K562 (cell line): ENCODE data around the gene CCSER2. TPM values are rescaled to one million over a fixed set of nuclear protein-coding genes. Genes with fewer than 3 reads are reported as not detected.

Source experiments
- BACH1 ChIP-seq: fragments of 200-800 bp; sonication (Bioruptor generic); IDR thresholded peaks from 2 replicates; pipeline ENCODE4 v1.6.1; 2016; ENCODE audit warnings: missing genetic modification characterization, missing compliant biosample characterization
- DNMT1 ChIP-seq: fragments of 450-650 bp; IDR thresholded peaks from 2 replicates; pipeline ENCODE4 v1.6.1; 2016; ENCODE audit warnings: antibody characterized with exemption, mild to moderate bottlenecking
- EHMT2 ChIP-seq: fragments of 450-650 bp; IDR thresholded peaks from 2 replicates; pipeline ENCODE4 v1.6.1; 2018; ENCODE audit warnings: antibody characterized with exemption
- ETV1 ChIP-seq: fragments of 450-650 bp; conservative IDR thresholded peaks from 2 replicates; pipeline ENCODE4 v1.6.1; 2016; ENCODE audit warnings: missing genetic modification characterization, control low read depth, low read depth, missing compliant biosample characterization
- GABPB2 ChIP-seq: fragments of 250-450 bp; sonication (Bioruptor Pico); conservative IDR thresholded peaks from 2 replicates; pipeline ENCODE4 v1.5.1; 2021; ENCODE audit warnings: mild to moderate bottlenecking
- HDAC8 ChIP-seq: fragments of 450-650 bp; IDR thresholded peaks from 2 replicates; pipeline ENCODE4 v1.6.1; 2016; ENCODE audit warnings: mild to moderate bottlenecking, missing genetic modification characterization, moderate library complexity, missing compliant biosample characterization
- JUN ChIP-seq, 2 experiments: sonication (generic) in 1 of 2; formaldehyde crosslinking in 1 of 2; IDR thresholded peaks; 2 replicates each; pipeline versions ENCODE4 v1.6.1 to v1.8.0; 2012 to 2022; ENCODE audit warnings: borderline replicate concordance in 2 of 2, mild to moderate bottlenecking in 2 of 2, improper control_type of control experiment in 1 of 2, low read depth in 1 of 2, low read length in 1 of 2, missing genetic modification reagents in 1 of 2
- NEUROD1 ChIP-seq: fragments of 150-350 bp; IDR thresholded peaks from 2 replicates; pipeline ENCODE4 v1.6.1; 2014; ENCODE audit warnings: borderline replicate concordance, low read length, low read depth; ENCODE audit not compliant: partially characterized antibody
- NR2F6 ChIP-seq: fragments of 450-650 bp; formaldehyde crosslinking; IDR thresholded peaks from 2 replicates; pipeline ENCODE4 v1.4.0; 2020; ENCODE audit warnings: mild to moderate bottlenecking
- NR4A1 ChIP-seq, 2 experiments: fragments of 250-450 bp in 1 of 2; fragments of 450-650 bp in 1 of 2; sonication (Bioruptor Pico) in 1 of 2; IDR thresholded peaks; 2 replicates each; pipeline versions ENCODE4 v1.4.0 to v1.6.1; 2016 to 2020; ENCODE audit warnings: mild to moderate bottlenecking in 2 of 2, missing compliant biosample characterization in 1 of 2, missing genetic modification characterization in 1 of 2, moderate library complexity in 1 of 2
- PURB ChIP-seq: sonication (generic); formaldehyde crosslinking; IDR thresholded peaks from 2 replicates; pipeline ENCODE4 v1.9.0; 2021; ENCODE audit warnings: low read depth, mild to moderate bottlenecking, missing genetic modification reagents
- RBBP5 ChIP-seq: fragments of 200-600 bp; sonication (generic); IDR thresholded peaks from 2 replicates; pipeline ENCODE4 v1.6.1; 2012; ENCODE audit warnings: borderline replicate concordance, mild to moderate bottlenecking, low read length, control low read depth, inconsistent platforms; ENCODE audit not compliant: insufficient read depth, poor library complexity, severe bottlenecking
- RFX1 ChIP-seq: fragments of 450-650 bp; IDR thresholded peaks from 2 replicates; pipeline ENCODE4 v1.6.1; 2016; ENCODE audit warnings: mild to moderate bottlenecking, moderate library complexity
- TCF7 ChIP-seq: sonication (generic); IDR thresholded peaks from 2 replicates; pipeline ENCODE4 v1.6.1; 2016; ENCODE audit warnings: antibody characterized with exemption, borderline replicate concordance
- TRIM28 ChIP-seq: fragments of 450-650 bp; IDR thresholded peaks from 2 replicates; pipeline ENCODE4 v1.6.1; 2017
- ZFP36 ChIP-seq: fragments of 150-350 bp; IDR thresholded peaks from 2 replicates; pipeline ENCODE4 v1.6.1; 2018; ENCODE audit warnings: low read length, low read depth; ENCODE audit not compliant: partially characterized antibody
- ZNF316 ChIP-seq: fragments of 450-650 bp; IDR thresholded peaks from 2 replicates; pipeline ENCODE4 v1.6.1; 2016
- ZNF354B ChIP-seq: fragments of 250-450 bp; sonication (Bioruptor Pico); IDR thresholded peaks from 2 replicates; pipeline ENCODE4 v1.4.0; 2020
- ZNF551 ChIP-seq: fragments of 250-450 bp; sonication (Bioruptor Pico); IDR thresholded peaks from 2 replicates; pipeline ENCODE4 v1.5.0; 2021; ENCODE audit warnings: mild to moderate bottlenecking, moderate library complexity
- ZNF778 ChIP-seq: fragments of 450-650 bp; formaldehyde crosslinking; IDR thresholded peaks from 2 replicates; pipeline ENCODE4 v1.4.0; 2020; ENCODE audit warnings: mild to moderate bottlenecking, moderate library complexity
- ZNF830 ChIP-seq: fragments of 250-450 bp; sonication (Bioruptor Pico); IDR thresholded peaks from 2 replicates; pipeline ENCODE4 v1.5.0; 2021; ENCODE audit warnings: mild to moderate bottlenecking
- ZSCAN32 ChIP-seq: fragments of 450-650 bp; formaldehyde crosslinking; IDR thresholded peaks from 2 replicates; pipeline ENCODE4 v1.4.0; 2020; ENCODE audit warnings: mild to moderate bottlenecking, moderate library complexity
- polyA plus RNA-seq, 8 experiments: library from polyadenylated mRNA; depleted of rRNA in 4 of 8; stranded (reverse) in 5 of 8; unstranded in 3 of 8; fragments of >200 nt; fragmentation: Nextera tagmentation in 2 of 8; fragmentation: Illumina TruSeq in 1 of 8; extraction: Ambion mirVana in 2 of 8; extraction: Trizol in 1 of 8; gene quantifications; 2 replicates each; pipeline versions ENCODE4 v1.2.1 to v1.2.3, GENCODE V29; 2011 to 2014; ENCODE audit warnings: inconsistent platforms in 1 of 8, missing spikeins in 1 of 8
- total RNA-seq, 7 experiments: library from RNA; depleted of rRNA in 6 of 7; stranded (reverse); fragments of >200 nt in 6 of 7; fragmentation: Illumina TruSeq in 2 of 7; extraction: Trizol in 2 of 7; gene quantifications; 2 replicates each; pipeline versions ENCODE4 v1.2.1 to v1.2.3, GENCODE V29; 2011 to 2021; ENCODE audit warnings: low replicate concordance in 1 of 7
- TF ChIP-seq, protein P1 (sequence below): sonication (generic); formaldehyde crosslinking; IDR thresholded peaks from 2 replicates; pipeline ENCODE4 v1.8.1; 2022; ENCODE audit warnings: missing genetic modification reagents
- TF ChIP-seq, protein P2 (sequence below): sonication (generic); formaldehyde crosslinking; IDR thresholded peaks from 2 replicates; pipeline ENCODE4 v1.8.1; 2023; ENCODE audit warnings: mild to moderate bottlenecking, missing genetic modification reagents
- TF ChIP-seq, protein P3 (sequence below), 2 experiments: fragments of 250-450 bp in 1 of 2; fragments of 450-650 bp in 1 of 2; sonication (Bioruptor Pico) in 1 of 2; IDR thresholded peaks; 2 replicates each; pipeline versions ENCODE4 v1.6.1 to v1.8.0; 2016 to 2021; ENCODE audit warnings: mild to moderate bottlenecking in 2 of 2, moderate library complexity in 2 of 2, missing compliant biosample characterization in 1 of 2, missing genetic modification characterization in 1 of 2

Gene CCSER2
- total and polyA plus RNA-seq, 9 of the 15 experiments (the other 6 are each of a cell fraction or from before 2014, with no cell fraction given), result 2.7 to 15.1 (median 9.7) TPM

DNA sequence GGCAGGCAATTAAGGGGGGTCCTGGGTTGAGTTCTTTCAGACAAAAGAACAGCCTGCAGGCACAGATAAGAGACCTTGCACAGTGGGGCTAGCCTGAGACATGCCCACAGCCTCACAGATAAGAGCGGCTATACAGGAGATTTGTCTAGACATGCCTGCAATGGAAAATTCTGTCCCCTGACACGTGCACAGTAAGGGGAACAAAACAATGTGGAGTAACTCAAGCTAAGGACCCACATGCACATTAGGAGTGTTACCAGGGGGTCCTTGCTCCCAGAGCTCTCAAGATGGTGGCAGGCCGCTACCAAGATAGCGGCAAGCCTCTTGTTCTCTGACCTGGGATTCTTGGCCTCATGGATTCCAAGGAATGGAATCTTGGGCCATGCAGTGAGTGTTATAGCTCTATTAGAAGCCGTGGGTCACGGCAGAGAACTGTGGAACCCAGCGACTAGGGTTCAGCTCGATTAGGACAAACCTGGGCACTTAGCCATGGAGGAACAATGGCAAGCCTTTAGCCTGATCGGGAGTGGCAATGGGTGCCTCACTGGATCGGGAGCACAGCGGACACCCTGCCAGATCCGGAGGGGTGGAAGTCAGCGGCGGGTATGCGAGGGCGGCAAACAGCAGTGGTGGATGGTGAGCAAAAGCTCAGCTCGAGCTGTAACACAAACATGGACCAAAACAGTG, 196.9 kb downstream of the CCSER2 start (continued):
- TF ChIP-seq JUN (IDR thresholded peaks at IDR 0.05; ENCODE audit: borderline replicate concordance, low read depth, low read length) (no peak), JUN (CRISPR knock-in tag; IDR thresholded peaks at IDR 0.05; ENCODE audit: borderline replicate concordance) (no peak), ETV1 (tag) (peak; percentile 17), NEUROD1 (peak; percentile 41), TRIM28 (no peak), ZNF354B (CRISPR knock-in tag) (peak; percentile 85), RBBP5 (no peak), ZNF316 (no peak), NR2F6 (CRISPR knock-in tag) (peak; percentile 95), ZNF551 (CRISPR knock-in tag) (no peak), ZSCAN32 (CRISPR knock-in tag) (peak; percentile 79), DNMT1 (no peak), ZNF778 (CRISPR knock-in tag) (no peak), PURB (CRISPR knock-in tag) (no peak), TCF7 (no peak), EHMT2 (no peak), HDAC8 (peak; percentile 82), BACH1 (tag) (no peak; the same call in 1 of the 2 replicates), RFX1 (no peak), NR4A1 (CRISPR knock-in tag; IDR thresholded peaks at IDR 0.05) (peak; percentile 91; the same call in 1 of the 2 replicates), NR4A1 (tag; IDR thresholded peaks at IDR 0.05) (peak; percentile 100), ZNF830 (CRISPR knock-in tag) (peak; percentile 50; the same call in 1 of the 2 replicates), ZFP36 (peak; percentile 14), GABPB2 (CRISPR knock-in tag) (no peak)
- TF ChIP-seq, protein P1, sequence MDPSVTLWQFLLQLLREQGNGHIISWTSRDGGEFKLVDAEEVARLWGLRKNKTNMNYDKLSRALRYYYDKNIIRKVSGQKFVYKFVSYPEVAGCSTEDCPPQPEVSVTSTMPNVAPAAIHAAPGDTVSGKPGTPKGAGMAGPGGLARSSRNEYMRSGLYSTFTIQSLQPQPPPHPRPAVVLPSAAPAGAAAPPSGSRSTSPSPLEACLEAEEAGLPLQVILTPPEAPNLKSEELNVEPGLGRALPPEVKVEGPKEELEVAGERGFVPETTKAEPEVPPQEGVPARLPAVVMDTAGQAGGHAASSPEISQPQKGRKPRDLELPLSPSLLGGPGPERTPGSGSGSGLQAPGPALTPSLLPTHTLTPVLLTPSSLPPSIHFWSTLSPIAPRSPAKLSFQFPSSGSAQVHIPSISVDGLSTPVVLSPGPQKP (CRISPR knock-in tag), result no peak
- TF ChIP-seq, protein P2, sequence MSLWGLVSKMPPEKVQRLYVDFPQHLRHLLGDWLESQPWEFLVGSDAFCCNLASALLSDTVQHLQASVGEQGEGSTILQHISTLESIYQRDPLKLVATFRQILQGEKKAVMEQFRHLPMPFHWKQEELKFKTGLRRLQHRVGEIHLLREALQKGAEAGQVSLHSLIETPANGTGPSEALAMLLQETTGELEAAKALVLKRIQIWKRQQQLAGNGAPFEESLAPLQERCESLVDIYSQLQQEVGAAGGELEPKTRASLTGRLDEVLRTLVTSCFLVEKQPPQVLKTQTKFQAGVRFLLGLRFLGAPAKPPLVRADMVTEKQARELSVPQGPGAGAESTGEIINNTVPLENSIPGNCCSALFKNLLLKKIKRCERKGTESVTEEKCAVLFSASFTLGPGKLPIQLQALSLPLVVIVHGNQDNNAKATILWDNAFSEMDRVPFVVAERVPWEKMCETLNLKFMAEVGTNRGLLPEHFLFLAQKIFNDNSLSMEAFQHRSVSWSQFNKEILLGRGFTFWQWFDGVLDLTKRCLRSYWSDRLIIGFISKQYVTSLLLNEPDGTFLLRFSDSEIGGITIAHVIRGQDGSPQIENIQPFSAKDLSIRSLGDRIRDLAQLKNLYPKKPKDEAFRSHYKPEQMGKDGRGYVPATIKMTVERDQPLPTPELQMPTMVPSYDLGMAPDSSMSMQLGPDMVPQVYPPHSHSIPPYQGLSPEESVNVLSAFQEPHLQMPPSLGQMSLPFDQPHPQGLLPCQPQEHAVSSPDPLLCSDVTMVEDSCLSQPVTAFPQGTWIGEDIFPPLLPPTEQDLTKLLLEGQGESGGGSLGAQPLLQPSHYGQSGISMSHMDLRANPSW (CRISPR knock-in tag), result no peak
- TF ChIP-seq, protein P3, sequence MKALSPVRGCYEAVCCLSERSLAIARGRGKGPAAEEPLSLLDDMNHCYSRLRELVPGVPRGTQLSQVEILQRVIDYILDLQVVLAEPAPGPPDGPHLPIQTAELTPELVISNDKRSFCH (CRISPR knock-in tag; IDR thresholded peaks at IDR 0.05), result no peak
- TF ChIP-seq, protein P3 (tag; IDR thresholded peaks at IDR 0.05), result peak; percentile 99
